H1 (cell line): ENCODE results near the gene RHOG. TPM values are rescaled to one million over a fixed set of nuclear protein-coding genes. Genes with fewer than 3 reads are reported as not detected.

ENCODE experiments used
- FOSL1 ChIP-seq: IDR thresholded peaks from 2 replicates; pipeline ENCODE4 v1.6.1; 2011; ENCODE audit warnings: mild to moderate bottlenecking, low read depth, low read length, moderate library complexity; ENCODE audit not compliant: insufficient read depth
- TAF7 ChIP-seq: optimal IDR thresholded peaks from 2 replicates; pipeline ENCODE3; 2011; ENCODE audit warnings: low read depth, mild to moderate bottlenecking, inconsistent platforms, low read length, moderate library complexity, borderline replicate concordance
- TBP ChIP-seq: IDR thresholded peaks from 2 replicates; pipeline ENCODE4 v1.6.1; 2011; ENCODE audit warnings: low read depth, low read length, improper control_type of control experiment
- polyA plus RNA-seq, 7 experiments: library from polyadenylated mRNA; depleted of rRNA in 3 of 7; stranded (reverse) in 5 of 7; unstranded in 2 of 7; fragments of >200 nt in 5 of 7; fragments of 200-250 nt in 2 of 7; gene quantifications; 1 replicate in 5 of 7; 2 replicates in 1 of 7; 4 replicates in 1 of 7; pipeline versions ENCODE4 v1.2.1 to v1.2.3, GENCODE V29; 2011 to 2013; ENCODE audit warnings: missing spikeins in 2 of 7, mixed read lengths in 2 of 7
- total RNA-seq: library from RNA; stranded (reverse); fragmentation: NEBNext Ultra II Directional; extraction: Animal tissue kit (Norgen Biotek cat#: 25700); gene quantifications from 2 replicates; pipeline ENCODE4 v1.2.1, GENCODE V29; 2021
- TF ChIP-seq, protein P1 (sequence below): fragments of 300-600 bp; sonication (generic); IDR thresholded peaks from 2 replicates; pipeline ENCODE4 v1.7.1; 2012; ENCODE audit warnings: low read length, moderate library complexity, mild to moderate bottlenecking, inconsistent platforms; ENCODE audit not compliant: insufficient replicate concordance

Gene RHOG
- total and polyA plus RNA-seq, 2 of the 8 experiments (the other 6 are each of a cell fraction or from before 2014, with no cell fraction given): 28.3 to 69.6 TPM

DNA sequence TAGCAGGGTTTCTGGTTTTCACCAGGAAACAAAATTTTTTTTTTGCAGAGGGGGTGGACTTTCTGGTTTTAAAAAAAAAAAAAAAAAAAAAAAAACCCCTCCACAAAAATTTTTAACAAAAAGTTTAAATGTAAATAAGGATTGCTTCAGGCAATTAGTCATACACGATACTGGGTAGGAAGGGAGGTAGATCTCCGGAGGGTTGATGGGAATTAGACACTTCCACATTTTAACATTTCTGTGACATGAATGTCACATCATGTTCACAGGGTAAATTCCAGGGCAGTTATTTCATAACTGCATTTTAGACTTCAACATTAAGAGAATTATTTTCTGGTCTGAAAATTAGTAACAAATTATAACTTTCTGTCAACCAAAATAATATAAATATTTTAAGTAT is 59.3 kb downstream of the RHOG start (continued):
- TF ChIP-seq, protein P1, sequence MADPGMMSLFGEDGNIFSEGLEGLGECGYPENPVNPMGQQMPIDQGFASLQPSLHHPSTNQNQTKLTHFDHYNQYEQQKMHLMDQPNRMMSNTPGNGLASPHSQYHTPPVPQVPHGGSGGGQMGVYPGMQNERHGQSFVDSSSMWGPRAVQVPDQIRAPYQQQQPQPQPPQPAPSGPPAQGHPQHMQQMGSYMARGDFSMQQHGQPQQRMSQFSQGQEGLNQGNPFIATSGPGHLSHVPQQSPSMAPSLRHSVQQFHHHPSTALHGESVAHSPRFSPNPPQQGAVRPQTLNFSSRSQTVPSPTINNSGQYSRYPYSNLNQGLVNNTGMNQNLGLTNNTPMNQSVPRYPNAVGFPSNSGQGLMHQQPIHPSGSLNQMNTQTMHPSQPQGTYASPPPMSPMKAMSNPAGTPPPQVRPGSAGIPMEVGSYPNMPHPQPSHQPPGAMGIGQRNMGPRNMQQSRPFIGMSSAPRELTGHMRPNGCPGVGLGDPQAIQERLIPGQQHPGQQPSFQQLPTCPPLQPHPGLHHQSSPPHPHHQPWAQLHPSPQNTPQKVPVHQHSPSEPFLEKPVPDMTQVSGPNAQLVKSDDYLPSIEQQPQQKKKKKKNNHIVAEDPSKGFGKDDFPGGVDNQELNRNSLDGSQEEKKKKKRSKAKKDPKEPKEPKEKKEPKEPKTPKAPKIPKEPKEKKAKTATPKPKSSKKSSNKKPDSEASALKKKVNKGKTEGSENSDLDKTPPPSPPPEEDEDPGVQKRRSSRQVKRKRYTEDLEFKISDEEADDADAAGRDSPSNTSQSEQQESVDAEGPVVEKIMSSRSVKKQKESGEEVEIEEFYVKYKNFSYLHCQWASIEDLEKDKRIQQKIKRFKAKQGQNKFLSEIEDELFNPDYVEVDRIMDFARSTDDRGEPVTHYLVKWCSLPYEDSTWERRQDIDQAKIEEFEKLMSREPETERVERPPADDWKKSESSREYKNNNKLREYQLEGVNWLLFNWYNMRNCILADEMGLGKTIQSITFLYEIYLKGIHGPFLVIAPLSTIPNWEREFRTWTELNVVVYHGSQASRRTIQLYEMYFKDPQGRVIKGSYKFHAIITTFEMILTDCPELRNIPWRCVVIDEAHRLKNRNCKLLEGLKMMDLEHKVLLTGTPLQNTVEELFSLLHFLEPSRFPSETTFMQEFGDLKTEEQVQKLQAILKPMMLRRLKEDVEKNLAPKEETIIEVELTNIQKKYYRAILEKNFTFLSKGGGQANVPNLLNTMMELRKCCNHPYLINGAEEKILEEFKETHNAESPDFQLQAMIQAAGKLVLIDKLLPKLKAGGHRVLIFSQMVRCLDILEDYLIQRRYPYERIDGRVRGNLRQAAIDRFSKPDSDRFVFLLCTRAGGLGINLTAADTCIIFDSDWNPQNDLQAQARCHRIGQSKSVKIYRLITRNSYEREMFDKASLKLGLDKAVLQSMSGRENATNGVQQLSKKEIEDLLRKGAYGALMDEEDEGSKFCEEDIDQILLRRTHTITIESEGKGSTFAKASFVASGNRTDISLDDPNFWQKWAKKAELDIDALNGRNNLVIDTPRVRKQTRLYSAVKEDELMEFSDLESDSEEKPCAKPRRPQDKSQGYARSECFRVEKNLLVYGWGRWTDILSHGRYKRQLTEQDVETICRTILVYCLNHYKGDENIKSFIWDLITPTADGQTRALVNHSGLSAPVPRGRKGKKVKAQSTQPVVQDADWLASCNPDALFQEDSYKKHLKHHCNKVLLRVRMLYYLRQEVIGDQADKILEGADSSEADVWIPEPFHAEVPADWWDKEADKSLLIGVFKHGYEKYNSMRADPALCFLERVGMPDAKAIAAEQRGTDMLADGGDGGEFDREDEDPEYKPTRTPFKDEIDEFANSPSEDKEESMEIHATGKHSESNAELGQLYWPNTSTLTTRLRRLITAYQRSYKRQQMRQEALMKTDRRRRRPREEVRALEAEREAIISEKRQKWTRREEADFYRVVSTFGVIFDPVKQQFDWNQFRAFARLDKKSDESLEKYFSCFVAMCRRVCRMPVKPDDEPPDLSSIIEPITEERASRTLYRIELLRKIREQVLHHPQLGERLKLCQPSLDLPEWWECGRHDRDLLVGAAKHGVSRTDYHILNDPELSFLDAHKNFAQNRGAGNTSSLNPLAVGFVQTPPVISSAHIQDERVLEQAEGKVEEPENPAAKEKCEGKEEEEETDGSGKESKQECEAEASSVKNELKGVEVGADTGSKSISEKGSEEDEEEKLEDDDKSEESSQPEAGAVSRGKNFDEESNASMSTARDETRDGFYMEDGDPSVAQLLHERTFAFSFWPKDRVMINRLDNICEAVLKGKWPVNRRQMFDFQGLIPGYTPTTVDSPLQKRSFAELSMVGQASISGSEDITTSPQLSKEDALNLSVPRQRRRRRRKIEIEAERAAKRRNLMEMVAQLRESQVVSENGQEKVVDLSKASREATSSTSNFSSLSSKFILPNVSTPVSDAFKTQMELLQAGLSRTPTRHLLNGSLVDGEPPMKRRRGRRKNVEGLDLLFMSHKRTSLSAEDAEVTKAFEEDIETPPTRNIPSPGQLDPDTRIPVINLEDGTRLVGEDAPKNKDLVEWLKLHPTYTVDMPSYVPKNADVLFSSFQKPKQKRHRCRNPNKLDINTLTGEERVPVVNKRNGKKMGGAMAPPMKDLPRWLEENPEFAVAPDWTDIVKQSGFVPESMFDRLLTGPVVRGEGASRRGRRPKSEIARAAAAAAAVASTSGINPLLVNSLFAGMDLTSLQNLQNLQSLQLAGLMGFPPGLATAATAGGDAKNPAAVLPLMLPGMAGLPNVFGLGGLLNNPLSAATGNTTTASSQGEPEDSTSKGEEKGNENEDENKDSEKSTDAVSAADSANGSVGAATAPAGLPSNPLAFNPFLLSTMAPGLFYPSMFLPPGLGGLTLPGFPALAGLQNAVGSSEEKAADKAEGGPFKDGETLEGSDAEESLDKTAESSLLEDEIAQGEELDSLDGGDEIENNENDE: no peak
- TF ChIP-seq TAF7 (no peak), FOSL1 (no peak), TBP (no peak)
